ENCODE results near the gene PCMTD2. TPM values are rescaled to one million over a fixed set of nuclear protein-coding genes. Genes with fewer than 3 reads are reported as not detected.

PCMTD2 gene
- total RNA-seq, 1 experiment from 2014 or later = 50.9 TPM

- ATAC-seq = no peak
- Mint-ChIP-seq H3K27me3 (ENCODE audit: low read depth) (no peaks in the 10 kb centered on the region), H3K27ac (no peak overlapping the region), H3K4me3 (no peak overlapping the region), H3K9me3 (no peaks in the 10 kb centered on the region), H3K4me1 (no peaks in the 10 kb centered on the region), H3K36me3 (no peaks in the 10 kb centered on the region)
- TF ChIP-seq, protein P1, sequence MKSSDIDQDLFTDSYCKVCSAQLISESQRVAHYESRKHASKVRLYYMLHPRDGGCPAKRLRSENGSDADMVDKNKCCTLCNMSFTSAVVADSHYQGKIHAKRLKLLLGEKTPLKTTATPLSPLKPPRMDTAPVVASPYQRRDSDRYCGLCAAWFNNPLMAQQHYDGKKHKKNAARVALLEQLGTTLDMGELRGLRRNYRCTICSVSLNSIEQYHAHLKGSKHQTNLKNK (CRISPR knock-in tag; IDR thresholded peaks at IDR 0.05) = no peak
- TF ChIP-seq ZBTB43 (CRISPR knock-in tag; IDR thresholded peaks at IDR 0.05) (no peak), TEAD1 (CRISPR knock-in tag; IDR thresholded peaks at IDR 0.05) (no peak), HMGXB4 (CRISPR knock-in tag; IDR thresholded peaks at IDR 0.05) (no peak), ESRRA (CRISPR knock-in tag; IDR thresholded peaks at IDR 0.05; ENCODE audit: borderline replicate concordance) (no peak), ZNF416 (CRISPR knock-in tag; IDR thresholded peaks at IDR 0.05) (no peak), FOXP1 (CRISPR knock-in tag; IDR thresholded peaks at IDR 0.05; ENCODE audit: borderline replicate concordance) (no peak), ZNF532 (CRISPR knock-in tag; IDR thresholded peaks at IDR 0.05; ENCODE audit: borderline replicate concordance) (no peak), CBFB (CRISPR knock-in tag; IDR thresholded peaks at IDR 0.05; ENCODE audit: low read depth) (no peak)
- TF ChIP-seq, protein P2, sequence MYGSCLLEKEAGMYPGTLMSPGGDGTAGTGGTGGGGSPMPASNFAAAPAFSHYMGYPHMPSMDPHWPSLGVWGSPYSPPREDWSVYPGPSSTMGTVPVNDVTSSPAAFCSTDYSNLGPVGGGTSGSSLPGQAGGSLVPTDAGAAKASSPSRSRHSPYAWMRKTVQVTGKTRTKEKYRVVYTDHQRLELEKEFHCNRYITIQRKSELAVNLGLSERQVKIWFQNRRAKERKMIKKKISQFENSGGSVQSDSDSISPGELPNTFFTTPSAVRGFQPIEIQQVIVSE (CRISPR knock-in tag; IDR thresholded peaks at IDR 0.05; ENCODE audit: borderline replicate concordance) = no peak
- no peak for DNase-seq (ENCODE audit: low spot score)
- CTCF ChIA-PET = no interaction called here
- POLR2A ChIA-PET = interaction anchor here (0.6 kb wide), 1 partner anchor 990 kb away, joined by 4 read pairs; no protein-coding TSS in a partner anchor
Observed at GRCh38 chr20:64216910-64217309, 38.6 kb upstream of the PCMTD2 start.

- no peak overlapping the region; the same call in 1 of the 2 replicates for H3K27ac Mint-ChIP-seq
- POLR2A ChIA-PET = no interaction called here
Observed at GRCh38 chr20:64217539-64218221, 37.9 kb upstream of the PCMTD2 start.

More at GRCh38 chr20:64217539-64218221, 37.9 kb upstream of the PCMTD2 start:
- ATAC-seq (no peak), DNase-seq (ENCODE audit: low spot score) (no peak)
- CTCF ChIA-PET = no interaction called here
- TF ChIP-seq ZNF263 (CRISPR knock-in tag; IDR thresholded peaks at IDR 0.05; ENCODE audit: low read depth) (no peak), ZBTB43 (CRISPR knock-in tag; IDR thresholded peaks at IDR 0.05) (no peak), JUN (CRISPR knock-in tag; IDR thresholded peaks at IDR 0.05) (no peak), GABPB1 (CRISPR knock-in tag; IDR thresholded peaks at IDR 0.05) (no peak), PREB (CRISPR knock-in tag; IDR thresholded peaks at IDR 0.05; ENCODE audit: borderline replicate concordance) (no peak), NR3C1 (CRISPR knock-in tag; conservative IDR thresholded peaks at IDR 0.05; ENCODE audit: low read depth) (no peak), MXD4 (CRISPR knock-in tag; IDR thresholded peaks at IDR 0.05; ENCODE audit: borderline replicate concordance) (no peak)
- TF ChIP-seq, protein P3, sequence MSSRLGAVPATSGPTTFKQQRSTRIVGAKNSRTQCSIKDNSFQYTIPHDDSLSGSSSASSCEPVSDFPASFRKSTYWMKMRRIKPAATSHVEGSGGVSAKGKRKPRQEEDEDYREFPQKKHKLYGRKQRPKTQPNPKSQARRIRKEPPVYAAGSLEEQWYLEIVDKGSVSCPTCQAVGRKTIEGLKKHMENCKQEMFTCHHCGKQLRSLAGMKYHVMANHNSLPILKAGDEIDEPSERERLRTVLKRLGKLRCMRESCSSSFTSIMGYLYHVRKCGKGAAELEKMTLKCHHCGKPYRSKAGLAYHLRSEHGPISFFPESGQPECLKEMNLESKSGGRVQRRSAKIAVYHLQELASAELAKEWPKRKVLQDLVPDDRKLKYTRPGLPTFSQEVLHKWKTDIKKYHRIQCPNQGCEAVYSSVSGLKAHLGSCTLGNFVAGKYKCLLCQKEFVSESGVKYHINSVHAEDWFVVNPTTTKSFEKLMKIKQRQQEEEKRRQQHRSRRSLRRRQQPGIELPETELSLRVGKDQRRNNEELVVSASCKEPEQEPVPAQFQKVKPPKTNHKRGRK (CRISPR knock-in tag; IDR thresholded peaks at IDR 0.05; ENCODE audit: borderline replicate concordance) = no peak
- TF ChIP-seq, protein P4, sequence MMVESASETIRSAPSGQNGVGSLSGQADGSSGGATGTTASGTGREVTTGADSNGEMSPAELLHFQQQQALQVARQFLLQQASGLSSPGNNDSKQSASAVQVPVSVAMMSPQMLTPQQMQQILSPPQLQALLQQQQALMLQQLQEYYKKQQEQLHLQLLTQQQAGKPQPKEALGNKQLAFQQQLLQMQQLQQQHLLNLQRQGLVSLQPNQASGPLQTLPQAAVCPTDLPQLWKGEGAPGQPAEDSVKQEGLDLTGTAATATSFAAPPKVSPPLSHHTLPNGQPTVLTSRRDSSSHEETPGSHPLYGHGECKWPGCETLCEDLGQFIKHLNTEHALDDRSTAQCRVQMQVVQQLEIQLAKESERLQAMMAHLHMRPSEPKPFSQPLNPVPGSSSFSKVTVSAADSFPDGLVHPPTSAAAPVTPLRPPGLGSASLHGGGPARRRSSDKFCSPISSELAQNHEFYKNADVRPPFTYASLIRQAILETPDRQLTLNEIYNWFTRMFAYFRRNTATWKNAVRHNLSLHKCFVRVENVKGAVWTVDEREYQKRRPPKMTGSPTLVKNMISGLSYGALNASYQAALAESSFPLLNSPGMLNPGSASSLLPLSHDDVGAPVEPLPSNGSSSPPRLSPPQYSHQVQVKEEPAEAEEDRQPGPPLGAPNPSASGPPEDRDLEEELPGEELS (CRISPR knock-in tag; IDR thresholded peaks at IDR 0.05) = no peak
- H3K27me3 Mint-ChIP-seq (ENCODE audit: low read depth) = no peaks in the 10 kb centered on the region
- H3K36me3 Mint-ChIP-seq = no peaks in the 10 kb centered on the region
- no peaks in the 10 kb centered on the region for H3K9me3 Mint-ChIP-seq
- H3K4me3 Mint-ChIP-seq = no peak overlapping the region
- H3K4me1 Mint-ChIP-seq = no peaks in the 10 kb centered on the region

Measured in WTC11 (cell line).